Natural killer cell (primary cell): ENCODE data around the gene EPB41L4B. TPM values are rescaled to one million over a fixed set of nuclear protein-coding genes. Genes with fewer than 3 reads are reported as not detected.

Experiments used
- ATAC-seq, 3 donors: fragments of 150-1000 bp in 2 of 3; fragments of 200-7000 bp in 1 of 3; cut with Tn5 transposase; 1 replicate in 1 of 3; 2 replicates in 2 of 3; pipeline ENCODE4 v1.10.0; 2021; ENCODE audit warnings: mild to moderate bottlenecking in 2 of 3, moderate library complexity in 2 of 3
- DNase-seq, 2 donors: peaks; one replicate each; pipeline versions ENCODE4 v3.0.0 to v3.0.0-alpha.2; 2013 to 2021; ENCODE audit warnings: mixed read lengths in 1 of 2
- H3K27ac ChIP-seq: one replicate; pipeline ENCODE4 v1.5.1; 2013; ENCODE audit warnings: mild to moderate bottlenecking, low read length
- H3K27me3 ChIP-seq: one replicate; pipeline ENCODE4 v1.6.1; 2013; ENCODE audit warnings: low read length; ENCODE audit not compliant: control insufficient read depth, insufficient read depth
- H3K36me3 ChIP-seq: one replicate; pipeline ENCODE4 v1.6.1; 2013; ENCODE audit warnings: low read length; ENCODE audit not compliant: control insufficient read depth, insufficient read depth
- H3K4me1 ChIP-seq: one replicate; pipeline ENCODE4 v1.6.1; 2013; ENCODE audit warnings: low read length; ENCODE audit not compliant: control insufficient read depth, insufficient read depth
- H3K4me3 ChIP-seq: one replicate; pipeline ENCODE4 v1.5.1; 2013; ENCODE audit warnings: low read length
- H3K9me3 ChIP-seq: one replicate; pipeline ENCODE4 v1.6.1; 2013; ENCODE audit warnings: low read length; ENCODE audit not compliant: control insufficient read depth, insufficient read depth
- H3K27ac Mint-ChIP-seq, 2 donors: one replicate each; pipeline ENCODE4 v1.8.0; 2022; ENCODE audit warnings: mild to moderate bottlenecking in 2 of 2, mixed read lengths in 2 of 2, moderate library complexity in 1 of 2
- H3K27me3 Mint-ChIP-seq, 2 donors: one replicate each; pipeline ENCODE4 v1.8.0; 2022; ENCODE audit warnings: low read depth in 2 of 2, mixed read lengths in 2 of 2
- H3K36me3 Mint-ChIP-seq: one replicate; pipeline ENCODE4 v1.8.0; 2022; ENCODE audit warnings: mixed read lengths
- H3K4me1 Mint-ChIP-seq, 2 donors: one replicate each; pipeline ENCODE4 v1.8.0; 2022; ENCODE audit warnings: mixed read lengths in 2 of 2
- H3K4me3 Mint-ChIP-seq: one replicate; pipeline ENCODE4 v1.8.0; 2022; ENCODE audit warnings: mild to moderate bottlenecking, moderate library complexity, mixed read lengths
- H3K9me3 Mint-ChIP-seq, 2 donors: one replicate each; pipeline ENCODE4 v1.8.0; 2022; ENCODE audit warnings: mixed read lengths in 2 of 2
- CTCF ChIP-seq: fragments of 200-600 bp; IDR thresholded peaks from one replicate; pipeline ENCODE4 v1.8.0; 2022; ENCODE audit warnings: antibody characterized with exemption
- WGBS: methylation state at CpG from one replicate; pipeline ENCODE4 v1.1.7; 2013; ENCODE audit warnings: missing lambda C conversion rate; ENCODE audit not compliant: insufficient coverage; 5-methylcytosine and 5-hydroxymethylcytosine counted together
- intact Hi-C: fragments of 100-400 bp; cut with micrococcal nuclease; formaldehyde crosslinking; loops from one replicate; pipeline ENCODE4 v1.14.2; 2022
- total RNA-seq, 4 donors: library from RNA; stranded (reverse); fragments of 120-200 nt in 1 of 4; gene quantifications; one replicate each; pipeline versions ENCODE4 v1.2.3 to v1.2.4, GENCODE V29; 2013 to 2022

Gene EPB41L4B
- total RNA-seq, 3 donors from 2014 or later (not counting 1 experiment from before 2014, with no cell fraction given), result not detected

- Mint-ChIP-seq H3K4me1 (no peaks in the 10 kb centered on the region), H3K27me3 (peaks cover 10 to 14% of the 10 kb centered on the region in 2 donors), H3K36me3 (no peaks in the 10 kb centered on the region), H3K4me3 (no peak overlapping the region), H3K9me3 (no peaks in the 10 kb centered on the region), H3K27ac (no peak overlapping the region)
- H3K4me1 ChIP-seq, result no peaks in the 10 kb centered on the region
- H3K27me3 ChIP-seq, result no peaks in the 10 kb centered on the region
- WGBS, result 86% methylated on average over 3 of the region's 4 CpGs
- intact Hi-C loops, result no loop called here
- H3K27ac ChIP-seq, result no peak overlapping the region
- TF ChIP-seq CTCF, result no peak
- DNase-seq, result no peak
- H3K4me3 ChIP-seq, result no peak overlapping the region
- no peak for ATAC-seq
- H3K9me3 ChIP-seq, result no peaks in the 10 kb centered on the region
- no peaks in the 10 kb centered on the region for H3K36me3 ChIP-seq
These were observed 25.4 kb downstream of the EPB41L4B start for GRCh38 chr9:109295221-109296130.

- Mint-ChIP-seq H3K27me3 (peaks cover 0 to 4% of the 10 kb centered on the region in 2 donors), H3K27ac (no peak overlapping the region), H3K36me3 (no peaks in the 10 kb centered on the region), H3K9me3 (no peaks in the 10 kb centered on the region), H3K4me3 (no peak overlapping the region), H3K4me1 (no peaks in the 10 kb centered on the region)
- H3K4me3 ChIP-seq, result no peak overlapping the region
- intact Hi-C loops, result no loop called here
- no peaks in the 10 kb centered on the region for H3K4me1 ChIP-seq
- no peaks in the 10 kb centered on the region for H3K36me3 ChIP-seq
- no peak for TF ChIP-seq CTCF
- DNase-seq (no peak), ATAC-seq (no peak)
- H3K9me3 ChIP-seq, result no peaks in the 10 kb centered on the region
- H3K27me3 ChIP-seq, result no peaks in the 10 kb centered on the region
- no peak overlapping the region for H3K27ac ChIP-seq
These were observed 30.5 kb downstream of the EPB41L4B start for GRCh38 chr9:109290385-109290784.

GRCh38 chr9:109289931-109290330 lies 30.9 kb downstream of the EPB41L4B start:
- Histone ChIP-seq H3K27me3 (no peaks in the 10 kb centered on the region), H3K4me1 (no peaks in the 10 kb centered on the region), H3K4me3 (no peak overlapping the region), H3K27ac (no peak overlapping the region), H3K36me3 (no peaks in the 10 kb centered on the region), H3K9me3 (no peaks in the 10 kb centered on the region)
- Mint-ChIP-seq H3K9me3 (no peaks in the 10 kb centered on the region), H3K4me1 (no peaks in the 10 kb centered on the region), H3K4me3 (no peak overlapping the region), H3K27ac (no peak overlapping the region), H3K27me3 (peaks cover 0 to under 1% of the 10 kb centered on the region in 2 donors), H3K36me3 (no peaks in the 10 kb centered on the region)
- DNase-seq, result no peak
- ATAC-seq, result no peak
- 87% methylated on average over 7 of the region's 8 CpGs for WGBS
- TF ChIP-seq CTCF, result no peak
- intact Hi-C loops, result no loop called here
